GM18519 (cell line): ENCODE measurements around the gene SRRM2.

ENCODE experiments used
- ATAC-seq: cut with Tn5 transposase; IDR thresholded peaks from one replicate; pipeline ENCODE4 v1.9.1; 2021; ENCODE audit warnings: mild to moderate bottlenecking, moderate library complexity; ENCODE audit not compliant: unreplicated experiment, low FRiP score

The SRRM2 gene

GRCh38 chr16:2817340-2818271 lies 65.2 kb downstream of the SRRM2 start:
- ATAC-seq: no peak

GRCh38 chr16:2818272-2818876 lies 65.9 kb downstream of the SRRM2 start:
- no peak for ATAC-seq

GRCh38 chr16:2819179-2819938 lies 66.9 kb downstream of the SRRM2 start:
- no peak for ATAC-seq

- ATAC-seq: no peak
These were observed 67.7 kb downstream of the SRRM2 start for GRCh38 chr16:2819939-2820835.
